IPS-20b (cell line): Measurements from ENCODE around the gene ARHGAP24.

Source experiments
- H3K27ac ChIP-seq: one replicate; pipeline ENCODE4 v1.5.1; 2013; ENCODE audit warnings: low read length
- H3K27me3 ChIP-seq: 2 replicates; pipeline ENCODE4 v1.6.1; 2013; ENCODE audit warnings: mild to moderate bottlenecking, low read length, inconsistent platforms; ENCODE audit not compliant: insufficient read depth
- H3K36me3 ChIP-seq: 2 replicates; pipeline ENCODE4 v1.6.1; 2013; ENCODE audit warnings: low read depth, mild to moderate bottlenecking, inconsistent platforms, low read length, moderate library complexity; ENCODE audit not compliant: insufficient read depth
- H3K4me1 ChIP-seq: 2 replicates; pipeline ENCODE4 v1.6.1; 2013; ENCODE audit warnings: mild to moderate bottlenecking, control low read depth, inconsistent platforms, low read length, moderate library complexity; ENCODE audit not compliant: insufficient read depth
- H3K4me3 ChIP-seq: 2 replicates; pipeline ENCODE4 v1.5.1; 2013; ENCODE audit warnings: mild to moderate bottlenecking, low read length, inconsistent platforms
- H3K9ac ChIP-seq: 2 replicates; pipeline ENCODE4 v1.6.1; 2013; ENCODE audit warnings: low read depth, mild to moderate bottlenecking, inconsistent platforms, low read length, moderate library complexity
- H3K9me3 ChIP-seq: 2 replicates; pipeline ENCODE4 v1.6.1; 2013; ENCODE audit warnings: mild to moderate bottlenecking, low read depth, low read length, inconsistent platforms; ENCODE audit not compliant: insufficient read depth

Gene ARHGAP24

DNA sequence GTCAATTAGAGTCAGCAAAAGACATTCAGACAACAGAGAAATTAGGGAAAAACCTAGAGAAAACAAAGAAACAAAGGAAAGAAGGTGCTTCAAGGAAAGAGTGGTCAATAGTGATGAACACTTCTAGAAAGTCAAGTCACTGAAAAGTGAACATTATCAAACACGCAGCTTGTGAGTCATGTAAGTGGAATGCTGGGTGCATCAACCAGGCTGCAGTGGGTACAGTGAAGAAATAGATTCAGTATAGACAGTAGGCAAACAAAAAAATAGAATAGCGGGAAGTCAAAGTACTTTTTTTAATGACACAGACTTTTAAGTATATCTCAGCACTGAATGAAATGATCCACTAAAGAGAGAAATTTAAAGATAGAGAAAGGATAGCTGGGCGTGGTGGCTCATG is 245.8 kb downstream of the ARHGAP24 start:
- no peaks in the 10 kb centered on the region for H3K36me3 ChIP-seq
- no peak overlapping the region for H3K27ac ChIP-seq
- no peaks in the 10 kb centered on the region for H3K4me1 ChIP-seq

DNA sequence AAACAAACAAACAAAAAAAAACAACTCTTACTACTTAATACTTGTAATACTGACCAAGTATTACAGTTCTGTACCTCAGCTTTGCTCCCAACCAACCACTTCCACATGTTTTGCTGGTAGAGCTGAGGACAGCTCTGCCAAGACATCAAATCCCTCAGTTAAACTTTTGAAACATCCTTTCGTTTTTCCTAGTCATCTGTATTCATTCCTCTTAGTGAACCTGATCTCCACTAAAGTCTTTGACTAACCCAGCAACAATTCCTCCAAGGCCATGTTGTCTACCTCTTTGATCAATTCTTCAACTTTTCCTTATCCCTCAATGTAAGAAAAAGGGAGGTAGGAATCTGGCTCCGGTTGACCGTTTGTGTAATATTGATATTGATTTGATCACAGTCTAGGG is 247.5 kb downstream of the ARHGAP24 start:
- H3K9me3 ChIP-seq: no peaks in the 10 kb centered on the region
- H3K27ac ChIP-seq: no peak overlapping the region
- H3K27me3 ChIP-seq: no peaks in the 10 kb centered on the region
- no peaks in the 10 kb centered on the region for H3K36me3 ChIP-seq
- H3K4me1 ChIP-seq: no peaks in the 10 kb centered on the region
- no peak overlapping the region for H3K9ac ChIP-seq
- no peak overlapping the region for H3K4me3 ChIP-seq

More for the DNA sequence above, 245.8 kb downstream of the ARHGAP24 start:
- Histone ChIP-seq H3K27me3 (no peaks in the 10 kb centered on the region), H3K4me3 (no peak overlapping the region), H3K9me3 (no peaks in the 10 kb centered on the region), H3K9ac (no peak overlapping the region)

DNA sequence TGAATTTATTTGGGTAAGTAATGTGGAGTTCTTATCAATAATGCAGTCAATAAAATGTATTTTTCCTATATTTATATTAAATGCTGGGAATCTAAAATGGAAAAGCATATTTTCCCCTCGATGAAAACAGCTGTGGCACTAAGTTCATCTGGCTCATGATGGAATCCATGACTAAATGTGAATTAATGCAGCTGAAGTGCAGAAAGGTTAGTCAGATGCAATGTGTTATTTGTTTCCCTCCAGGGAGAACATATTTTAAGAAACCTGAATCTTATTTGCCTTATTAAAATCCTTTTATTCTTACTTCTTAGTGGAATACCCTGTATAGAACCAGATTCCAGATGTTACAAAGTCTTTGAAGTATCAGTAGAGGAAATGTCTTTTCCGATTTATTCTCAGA is 247.9 kb downstream of the ARHGAP24 start:
- Histone ChIP-seq H3K27me3 (no peaks in the 10 kb centered on the region), H3K4me3 (no peak overlapping the region), H3K27ac (no peak overlapping the region), H3K9ac (no peak overlapping the region), H3K4me1 (no peaks in the 10 kb centered on the region), H3K9me3 (no peaks in the 10 kb centered on the region), H3K36me3 (no peaks in the 10 kb centered on the region)

DNA sequence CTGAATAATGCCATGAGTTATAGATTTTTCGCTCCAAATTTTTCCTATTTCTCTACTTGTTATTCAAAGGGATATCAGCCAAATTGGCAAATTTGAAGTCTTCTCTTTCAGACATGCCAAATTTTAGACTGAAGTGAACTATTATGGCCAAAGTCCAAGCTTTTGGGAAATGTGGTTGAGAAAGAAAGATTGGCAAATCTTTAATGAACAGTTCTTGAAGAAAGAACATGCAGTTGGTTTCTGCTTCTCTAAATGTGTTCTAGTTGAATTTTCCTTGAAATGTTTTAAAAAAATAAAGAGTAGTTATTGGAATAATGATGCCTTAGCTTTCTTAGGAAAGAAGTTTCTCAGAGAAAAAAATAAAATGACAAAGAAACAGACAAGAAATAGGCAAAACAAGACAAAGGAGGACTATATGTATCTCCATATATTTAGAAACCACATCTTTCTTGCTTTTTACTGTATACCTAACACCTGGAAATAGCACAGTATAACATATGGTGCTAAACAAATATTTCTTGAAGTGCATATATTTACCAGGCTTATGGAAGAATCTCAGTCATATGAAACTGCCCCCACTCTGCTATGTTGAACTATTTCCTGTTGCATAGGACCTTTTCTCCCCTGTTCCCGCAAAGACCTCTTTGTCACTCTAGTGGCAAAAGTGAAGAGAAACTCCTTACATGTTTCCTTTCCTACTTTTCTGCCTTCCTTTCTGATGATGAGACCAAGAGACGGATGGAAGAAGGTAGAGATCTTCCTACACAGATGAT is 250.0 kb downstream of the ARHGAP24 start:
- Histone ChIP-seq H3K9ac (no peak overlapping the region), H3K27ac (no peak overlapping the region), H3K27me3 (no peaks in the 10 kb centered on the region), H3K36me3 (no peaks in the 10 kb centered on the region), H3K9me3 (no peaks in the 10 kb centered on the region), H3K4me3 (no peak overlapping the region), H3K4me1 (no peaks in the 10 kb centered on the region)

DNA sequence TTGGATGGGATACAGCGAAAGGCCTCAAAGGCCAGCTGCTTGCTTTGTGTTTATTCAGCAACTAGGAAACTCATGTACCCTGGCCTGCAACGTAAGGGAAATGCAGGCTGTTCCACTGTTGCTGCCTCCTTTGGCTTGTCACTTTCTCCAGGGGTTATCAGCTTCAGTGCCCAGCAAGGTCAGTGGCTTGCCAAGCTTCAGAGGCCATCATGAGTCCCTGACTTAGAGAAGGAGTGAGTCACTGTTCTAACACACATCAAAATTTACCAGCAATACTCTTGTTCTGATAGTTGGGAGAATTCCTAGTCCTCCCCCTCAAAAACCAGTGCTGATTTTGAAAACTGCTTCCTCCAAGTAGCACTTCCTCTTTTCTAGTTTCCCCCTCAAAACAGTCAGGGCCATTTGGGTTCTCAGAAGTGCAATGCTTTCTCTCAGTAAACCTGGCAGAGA is 250.8 kb downstream of the ARHGAP24 start:
- Histone ChIP-seq H3K4me1 (no peaks in the 10 kb centered on the region), H3K27ac (no peak overlapping the region), H3K4me3 (no peak overlapping the region), H3K36me3 (no peaks in the 10 kb centered on the region), H3K9me3 (no peaks in the 10 kb centered on the region), H3K9ac (no peak overlapping the region), H3K27me3 (no peaks in the 10 kb centered on the region)

DNA sequence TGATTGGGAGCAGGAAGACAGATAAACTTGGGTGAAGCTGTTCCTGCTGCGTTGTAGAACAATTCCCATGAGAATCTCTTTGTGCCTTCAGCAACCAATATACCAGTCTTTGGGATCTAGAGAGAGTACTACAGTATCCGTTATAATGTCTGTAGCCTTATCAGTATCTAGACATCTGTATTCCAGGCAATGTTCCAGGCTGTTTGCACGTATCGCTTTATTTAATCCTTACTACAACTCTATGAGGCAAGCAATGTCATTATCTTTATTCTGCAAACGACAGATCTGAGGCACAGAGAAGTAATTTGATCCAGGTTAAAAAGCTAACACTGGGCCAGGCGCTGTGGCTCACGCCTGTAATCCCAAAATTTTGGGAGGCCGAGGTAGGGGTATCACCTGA is 251.6 kb downstream of the ARHGAP24 start:
- Histone ChIP-seq H3K36me3 (no peaks in the 10 kb centered on the region), H3K9ac (no peak overlapping the region), H3K4me1 (no peaks in the 10 kb centered on the region), H3K27ac (no peak overlapping the region), H3K4me3 (no peak overlapping the region), H3K9me3 (no peaks in the 10 kb centered on the region), H3K27me3 (no peaks in the 10 kb centered on the region)

DNA sequence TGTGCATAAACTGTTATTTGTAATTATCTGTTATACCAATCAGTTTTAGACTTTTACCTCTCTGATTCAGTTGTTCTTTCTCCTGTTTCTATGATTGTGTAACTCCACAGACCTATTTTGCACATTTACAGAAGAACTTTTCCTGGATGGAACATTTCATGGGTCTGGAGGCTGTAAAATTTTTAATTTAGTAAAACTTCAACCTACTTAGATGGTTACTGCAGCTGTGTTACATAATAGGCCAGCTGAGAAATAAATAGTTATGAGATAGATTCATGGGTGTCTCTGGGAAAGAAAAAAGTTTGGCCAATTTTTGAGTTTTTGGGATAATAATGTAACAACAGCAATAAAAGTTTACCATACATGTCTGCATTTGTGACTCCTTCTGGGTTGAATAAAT is 253.5 kb downstream of the ARHGAP24 start:
- H3K4me3 ChIP-seq: no peak overlapping the region
- H3K9ac ChIP-seq: no peak overlapping the region
- H3K27me3 ChIP-seq: no peaks in the 10 kb centered on the region
- H3K4me1 ChIP-seq: no peaks in the 10 kb centered on the region
- H3K27ac ChIP-seq: no peak overlapping the region
- no peaks in the 10 kb centered on the region for H3K36me3 ChIP-seq
- no peaks in the 10 kb centered on the region for H3K9me3 ChIP-seq

DNA sequence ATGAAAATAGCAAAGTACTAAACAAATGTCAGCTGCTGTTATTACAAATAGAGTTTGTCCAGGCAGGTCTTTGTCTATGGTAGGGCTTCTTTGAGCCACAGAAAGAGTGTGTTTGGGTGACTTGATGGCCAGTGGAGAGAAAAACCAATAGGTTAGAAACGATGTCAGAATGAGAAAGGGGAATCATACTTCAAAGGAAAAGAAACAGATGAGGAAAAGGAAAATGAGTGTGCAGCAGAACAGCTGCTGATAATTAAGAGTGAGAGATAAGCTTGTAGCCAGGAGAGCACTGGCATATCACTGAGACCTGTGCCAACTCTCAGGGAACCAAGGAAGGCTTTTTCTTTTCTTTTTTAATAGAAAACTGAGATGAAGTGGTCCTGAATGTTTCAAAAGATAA is 257.2 kb downstream of the ARHGAP24 start:
- Histone ChIP-seq H3K27me3 (no peaks in the 10 kb centered on the region), H3K4me3 (no peak overlapping the region), H3K36me3 (no peaks in the 10 kb centered on the region), H3K4me1 (no peaks in the 10 kb centered on the region), H3K9me3 (no peaks in the 10 kb centered on the region), H3K9ac (no peak overlapping the region), H3K27ac (no peak overlapping the region)

DNA sequence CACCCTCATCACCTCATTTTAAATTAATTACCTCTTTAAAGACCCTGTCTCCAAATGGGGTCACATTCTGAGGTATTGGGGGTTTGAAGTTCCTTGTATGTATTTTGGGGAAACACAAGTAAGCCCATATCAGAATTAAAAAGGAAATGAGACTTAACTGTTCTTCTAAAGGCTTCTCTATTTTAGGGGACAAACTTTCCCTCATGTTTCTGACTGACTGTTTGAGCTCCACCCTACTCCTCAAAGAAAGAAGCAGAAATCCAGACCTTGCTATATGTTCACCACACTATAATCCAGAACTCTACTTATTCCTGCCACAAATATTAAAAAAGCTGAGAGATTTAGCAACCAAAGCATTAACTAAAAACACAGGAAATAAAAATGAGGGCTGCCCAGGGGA is 258.8 kb downstream of the ARHGAP24 start:
- Histone ChIP-seq H3K9ac (no peak overlapping the region), H3K4me1 (no peaks in the 10 kb centered on the region), H3K36me3 (no peaks in the 10 kb centered on the region), H3K9me3 (no peaks in the 10 kb centered on the region), H3K4me3 (no peak overlapping the region), H3K27ac (no peak overlapping the region), H3K27me3 (no peaks in the 10 kb centered on the region)

DNA sequence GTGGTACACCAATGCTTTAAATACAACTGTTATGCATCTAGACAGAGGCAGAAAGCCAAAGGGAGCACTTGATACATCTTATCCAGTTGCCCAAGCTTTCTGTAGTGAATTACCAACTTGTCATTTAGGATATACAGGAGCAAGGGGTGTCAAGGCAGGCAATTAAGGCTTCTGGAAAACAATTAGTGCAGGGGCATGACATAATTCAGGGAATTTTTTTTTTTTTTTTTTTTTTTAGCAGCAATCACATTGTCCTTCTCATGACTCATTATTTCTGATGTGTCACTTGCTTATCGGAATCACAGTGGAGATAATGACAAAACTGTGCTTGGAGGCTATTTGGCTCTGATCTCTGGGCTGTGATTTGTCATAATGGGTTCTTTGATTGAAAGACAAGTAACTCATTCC is 259.5 kb downstream of the ARHGAP24 start:
- Histone ChIP-seq H3K4me1 (no peaks in the 10 kb centered on the region), H3K36me3 (no peaks in the 10 kb centered on the region), H3K9ac (no peak overlapping the region), H3K27ac (no peak overlapping the region), H3K9me3 (no peaks in the 10 kb centered on the region), H3K4me3 (no peak overlapping the region), H3K27me3 (no peaks in the 10 kb centered on the region)

DNA sequence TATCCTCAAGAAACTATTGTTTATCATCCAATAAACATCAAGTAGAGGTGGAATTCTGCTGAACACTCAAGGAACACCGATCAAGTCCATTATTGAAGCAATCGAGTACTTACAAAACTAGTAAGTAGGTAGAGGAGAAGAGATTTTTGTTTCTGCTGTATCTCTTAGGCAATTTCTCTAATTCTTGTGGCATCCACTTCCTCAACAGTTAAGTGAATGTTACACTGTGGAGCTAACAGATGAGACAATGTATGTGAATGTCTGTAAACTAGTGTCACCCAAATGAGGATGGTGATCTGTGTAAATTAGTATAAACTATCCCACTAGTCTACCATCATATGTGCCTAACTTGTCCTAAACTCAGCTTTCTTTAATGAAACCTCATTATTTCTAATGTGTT is 261.6 kb downstream of the ARHGAP24 start:
- H3K9me3 ChIP-seq: no peaks in the 10 kb centered on the region
- no peak overlapping the region for H3K4me3 ChIP-seq
- no peak overlapping the region for H3K27ac ChIP-seq
- H3K36me3 ChIP-seq: no peaks in the 10 kb centered on the region
- no peak overlapping the region for H3K9ac ChIP-seq
- no peaks in the 10 kb centered on the region for H3K27me3 ChIP-seq
- H3K4me1 ChIP-seq: no peaks in the 10 kb centered on the region

DNA sequence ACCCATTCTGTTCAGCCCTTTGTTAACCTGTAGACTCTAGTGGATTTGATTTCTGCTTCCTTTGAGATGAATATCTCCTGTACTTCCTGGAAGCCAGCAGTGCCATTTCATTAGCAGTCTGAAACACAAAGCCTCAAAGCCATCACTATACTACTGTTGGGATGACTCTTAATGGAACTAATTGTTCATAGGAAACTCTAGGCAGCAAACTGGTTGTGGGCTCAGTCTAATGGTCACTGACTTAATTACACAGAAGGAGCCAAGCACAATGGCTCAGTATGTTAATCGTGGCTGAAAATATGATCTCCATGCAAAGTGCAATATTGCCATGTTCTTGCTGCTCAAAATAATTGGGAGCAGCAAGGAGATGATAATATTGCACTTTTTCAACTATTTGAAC is 262.3 kb downstream of the ARHGAP24 start:
- no peak overlapping the region for H3K4me3 ChIP-seq
- no peaks in the 10 kb centered on the region for H3K36me3 ChIP-seq
- H3K9ac ChIP-seq: no peak overlapping the region
- no peaks in the 10 kb centered on the region for H3K27me3 ChIP-seq
- H3K27ac ChIP-seq: no peak overlapping the region
- H3K4me1 ChIP-seq: no peaks in the 10 kb centered on the region
- H3K9me3 ChIP-seq: no peaks in the 10 kb centered on the region
